ENCODE results near the gene SSR3.

- TF ChIP-seq CTCF (IDR thresholded peaks at IDR 0.05) (no peak), POLR2A (IDR thresholded peaks at IDR 0.05) (no peak)
Measured at GRCh38 chr3:156553705-156554356, 1.1 kb downstream of the SSR3 start.

Data from esophagus squamous epithelium (tissue), 4 donors.